ENCODE data around the gene NIPBL. TPM values are rescaled to one million over a fixed set of nuclear protein-coding genes. Genes with fewer than 3 reads are reported as not detected.
"Not testable (repeated sequence)": the region's sequence is repeated elsewhere in the genome, so short reads cannot be mapped to it uniquely, and the experiment has no call there.

NIPBL gene
- total and polyA plus RNA-seq, 4 experiments from 2014 or later: 3.8 to 110 (median 74.4) TPM

DNA sequence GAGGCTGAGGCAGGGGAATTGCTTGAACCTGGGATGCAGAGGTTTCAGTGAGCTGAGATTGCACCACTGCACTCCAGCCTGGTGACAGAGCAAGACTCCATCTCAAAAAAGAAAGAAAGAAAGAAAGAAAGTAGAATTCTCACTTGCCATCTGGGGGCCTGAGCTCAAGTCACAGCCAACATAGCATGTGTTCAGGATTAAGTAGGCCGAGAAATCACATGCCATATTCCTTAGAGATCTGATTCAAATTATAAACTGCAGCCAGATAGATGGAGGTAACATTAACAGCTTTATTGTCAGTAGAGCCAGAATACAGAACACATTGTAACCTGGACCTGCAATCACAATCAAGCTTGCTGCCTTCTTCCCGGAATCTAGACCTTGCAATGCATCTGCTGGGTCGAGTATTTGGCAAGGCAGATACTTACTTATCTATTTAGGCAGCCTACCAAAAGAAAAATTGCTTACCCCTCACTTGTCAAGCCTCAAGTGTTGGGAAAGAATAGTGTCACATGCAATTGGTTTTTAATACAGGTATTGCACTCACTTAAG lies 198.9 kb downstream of the NIPBL start:
- H3K36me3 ChIP-seq (ENCODE audit: insufficient read depth, low read length): no peaks in the 10 kb centered on the region
- Mint-ChIP-seq H3K4me1 (no peaks in the 10 kb centered on the region), H3K27me3 (no peaks in the 10 kb centered on the region), H3K27ac (no peak overlapping the region), H3K36me3 (peaks cover 17 to 19% of the 10 kb centered on the region in 2 donors), H3K4me3 (no peak overlapping the region), H3K9me3 (peaks cover 0 to 3% (median 0%) of the 10 kb centered on the region in 8 donors)
- H3K27me3 ChIP-seq (ENCODE audit: insufficient read depth, low read length): no peaks in the 10 kb centered on the region
- DNase-seq: no peak
- no peak overlapping the region for H3K4me3 ChIP-seq (ENCODE audit: low read length in 2 of 2)
- no peak overlapping the region for H3K27ac ChIP-seq (ENCODE audit: low read depth, low read length)
- no peaks in the 10 kb centered on the region for H3K4me1 ChIP-seq (ENCODE audit: insufficient read depth, low read length)
- POLR2A ChIA-PET (ENCODE audit: partially characterized antibody): no interaction called here
- H3K9me3 ChIP-seq (ENCODE audit: control insufficient read depth in 1 of 2, low read length in 2 of 2): no peaks in the 10 kb centered on the region
- intact Hi-C loops (cut with micrococcal nuclease): no loop called here
- CTCF ChIA-PET (ENCODE audit: partially characterized antibody): no interaction called here

DNA sequence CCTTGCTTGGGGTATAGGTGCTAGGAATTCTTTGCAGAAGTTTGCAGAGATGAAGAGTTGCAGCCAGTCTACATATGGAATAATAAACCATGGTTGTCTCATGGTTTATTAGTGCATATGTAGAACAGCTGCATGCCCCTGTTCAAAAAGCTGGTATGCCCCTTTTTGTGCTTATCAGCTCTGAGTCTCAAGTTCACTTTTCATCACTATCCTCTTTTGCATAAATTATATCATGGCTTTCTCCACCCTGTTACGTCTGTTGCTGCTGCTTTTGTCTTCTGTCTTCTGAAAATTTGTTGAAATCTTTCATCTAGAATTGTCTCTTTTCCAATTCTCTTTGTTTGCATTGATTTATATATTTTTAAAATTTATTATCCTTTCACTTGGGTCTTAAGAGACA lies 200.6 kb downstream of the NIPBL start:
- Mint-ChIP-seq H3K27me3 (no peaks in the 10 kb centered on the region), H3K4me3 (no peak overlapping the region), H3K4me1 (no peaks in the 10 kb centered on the region), H3K36me3 (peaks cover 19 to 22% of the 10 kb centered on the region in 2 donors), H3K9me3 (peaks cover 0 to 3% (median 0%) of the 10 kb centered on the region in 8 donors), H3K27ac (peak overlapping the region in 1 of 7 donors; percentile 73)
- H3K4me3 ChIP-seq (ENCODE audit: low read length in 2 of 2): no peak overlapping the region
- DNase-seq: no peak
- H3K36me3 ChIP-seq (ENCODE audit: insufficient read depth, low read length): no peaks in the 10 kb centered on the region
- intact Hi-C loops (cut with micrococcal nuclease): no loop called here
- no peaks in the 10 kb centered on the region for H3K27me3 ChIP-seq (ENCODE audit: insufficient read depth, low read length)
- POLR2A ChIA-PET (ENCODE audit: partially characterized antibody): no interaction called here
- CTCF ChIA-PET (ENCODE audit: partially characterized antibody): no interaction called here
- no peaks in the 10 kb centered on the region for H3K4me1 ChIP-seq (ENCODE audit: insufficient read depth, low read length)
- no peak overlapping the region for H3K27ac ChIP-seq (ENCODE audit: low read depth, low read length)
- H3K9me3 ChIP-seq (ENCODE audit: control insufficient read depth in 1 of 2, low read length in 2 of 2): no peaks in the 10 kb centered on the region

DNA sequence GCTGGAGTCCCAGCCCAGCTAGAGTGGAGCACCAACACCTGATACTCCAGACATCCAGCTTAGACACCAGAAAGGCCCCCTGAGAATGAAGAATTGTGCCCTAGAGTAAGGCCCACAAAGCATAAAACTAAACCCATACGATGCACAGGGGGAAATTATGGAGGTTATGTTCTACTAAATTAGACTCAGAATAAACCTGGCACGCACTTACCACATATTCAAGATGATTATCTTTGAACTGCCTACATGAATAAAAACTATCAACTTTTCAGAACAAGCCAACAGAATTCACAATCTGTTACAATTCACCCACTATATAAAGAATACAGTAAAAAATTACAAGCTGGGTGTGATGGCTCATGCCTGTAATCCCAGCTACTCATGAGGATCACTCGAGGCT lies 204.1 kb downstream of the NIPBL start:
- DNase-seq: no peak
- Histone ChIP-seq H3K4me1 (ENCODE audit: insufficient read depth, low read length) (no peaks in the 10 kb centered on the region), H3K9me3 (ENCODE audit: control insufficient read depth in 1 of 2, low read length in 2 of 2) (no peaks in the 10 kb centered on the region), H3K27me3 (ENCODE audit: insufficient read depth, low read length) (no peaks in the 10 kb centered on the region), H3K36me3 (ENCODE audit: insufficient read depth, low read length) (no peaks in the 10 kb centered on the region), H3K27ac (ENCODE audit: low read depth, low read length) (no peak overlapping the region), H3K4me3 (ENCODE audit: low read length in 2 of 2) (no peak overlapping the region)
- H3K9me3 Mint-ChIP-seq: peaks cover 0 to 3% (median 0%) of the 10 kb centered on the region in 8 donors
- no peaks in the 10 kb centered on the region for H3K4me1 Mint-ChIP-seq
- H3K4me3 Mint-ChIP-seq: peak overlapping the region in 1 of 8 donors; percentile 4
- no peaks in the 10 kb centered on the region for H3K27me3 Mint-ChIP-seq
- CTCF ChIA-PET (ENCODE audit: partially characterized antibody): interaction anchor here (0.6 to 1.5 kb wide), 2 partner anchors 10 to 353 kb away, joined by 3 to 5 read pairs; no protein-coding TSS in a partner anchor
- POLR2A ChIA-PET (ENCODE audit: partially characterized antibody): interaction anchor here (0.9 kb wide), 1 partner anchor 10 kb away, joined by 3 read pairs; no protein-coding TSS in a partner anchor
- H3K27ac Mint-ChIP-seq: no peak overlapping the region
- H3K36me3 Mint-ChIP-seq: peaks cover 27 to 46% of the 10 kb centered on the region in 2 donors
- intact Hi-C loops (cut with micrococcal nuclease): no loop called here

DNA sequence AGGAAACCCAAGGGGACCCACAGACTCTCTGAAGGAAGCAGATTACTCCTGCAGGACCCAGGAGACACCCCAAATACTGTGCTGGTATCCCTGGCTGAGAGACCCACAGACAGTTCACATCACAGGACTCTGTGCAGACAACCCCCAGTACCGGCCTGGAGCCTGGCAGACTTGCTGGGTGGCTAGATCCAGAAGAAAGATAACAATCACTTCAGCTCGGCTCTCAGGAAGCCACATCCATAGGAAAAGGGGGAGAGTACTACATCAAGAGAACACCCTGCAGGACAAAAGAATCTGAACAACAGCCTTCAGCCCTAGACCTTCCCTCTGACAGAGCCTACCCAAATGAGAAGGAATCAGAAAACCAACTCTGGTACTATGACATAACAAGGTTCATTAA lies 206.4 kb downstream of the NIPBL start:
- H3K9me3 Mint-ChIP-seq; intact Hi-C loops (cut with micrococcal nuclease): not testable (repeated sequence)
- peaks cover 28 to 53% of the 10 kb centered on the region in 2 donors for H3K36me3 Mint-ChIP-seq

DNA sequence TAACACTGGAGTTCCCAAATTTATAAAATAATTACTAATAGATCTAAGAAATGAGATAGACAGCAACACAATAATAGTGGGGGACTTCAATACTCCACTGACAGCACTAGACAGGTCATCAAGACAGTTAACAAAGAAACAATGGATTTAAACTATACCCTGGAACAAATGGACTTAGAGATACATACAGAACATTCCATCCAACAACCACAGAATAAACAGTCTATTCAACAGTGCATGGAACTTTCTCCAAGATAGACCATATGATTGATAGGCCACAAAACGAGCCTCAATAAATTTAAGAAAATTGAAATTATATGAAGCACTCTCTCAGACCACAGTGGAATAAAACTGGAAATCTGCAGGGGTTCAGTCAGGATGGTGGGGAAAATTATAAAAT lies 209.5 kb downstream of the NIPBL start:
- H3K9me3 ChIP-seq (ENCODE audit: control insufficient read depth in 1 of 2, low read length in 2 of 2); H3K4me3 Mint-ChIP-seq; H3K27me3 Mint-ChIP-seq; H3K4me1 Mint-ChIP-seq; intact Hi-C loops (cut with micrococcal nuclease); H3K36me3 ChIP-seq (ENCODE audit: insufficient read depth, low read length); H3K4me1 ChIP-seq (ENCODE audit: insufficient read depth, low read length); DNase-seq; CTCF ChIA-PET (ENCODE audit: partially characterized antibody); H3K27me3 ChIP-seq (ENCODE audit: insufficient read depth, low read length); H3K27ac ChIP-seq (ENCODE audit: low read depth, low read length); POLR2A ChIA-PET (ENCODE audit: partially characterized antibody); H3K4me3 ChIP-seq (ENCODE audit: low read length in 2 of 2); H3K27ac Mint-ChIP-seq; H3K9me3 Mint-ChIP-seq: not testable (repeated sequence)
- peaks cover 12 to 36% of the 10 kb centered on the region in 2 donors for H3K36me3 Mint-ChIP-seq

More for the DNA sequence above, 206.4 kb downstream of the NIPBL start:
- H3K4me3 ChIP-seq (ENCODE audit: low read length in 2 of 2); H3K27ac Mint-ChIP-seq; H3K4me1 Mint-ChIP-seq; H3K4me1 ChIP-seq (ENCODE audit: insufficient read depth, low read length); H3K36me3 ChIP-seq (ENCODE audit: insufficient read depth, low read length); H3K4me3 Mint-ChIP-seq; H3K27me3 Mint-ChIP-seq; H3K27ac ChIP-seq (ENCODE audit: low read depth, low read length); POLR2A ChIA-PET (ENCODE audit: partially characterized antibody); H3K27me3 ChIP-seq (ENCODE audit: insufficient read depth, low read length); H3K9me3 ChIP-seq (ENCODE audit: control insufficient read depth in 1 of 2, low read length in 2 of 2); DNase-seq: not testable (repeated sequence)
- CTCF ChIA-PET (ENCODE audit: partially characterized antibody): interaction anchor here (0.6 kb wide), 1 partner anchor 353 kb away, joined by 5 read pairs; no protein-coding TSS in a partner anchor

DNA sequence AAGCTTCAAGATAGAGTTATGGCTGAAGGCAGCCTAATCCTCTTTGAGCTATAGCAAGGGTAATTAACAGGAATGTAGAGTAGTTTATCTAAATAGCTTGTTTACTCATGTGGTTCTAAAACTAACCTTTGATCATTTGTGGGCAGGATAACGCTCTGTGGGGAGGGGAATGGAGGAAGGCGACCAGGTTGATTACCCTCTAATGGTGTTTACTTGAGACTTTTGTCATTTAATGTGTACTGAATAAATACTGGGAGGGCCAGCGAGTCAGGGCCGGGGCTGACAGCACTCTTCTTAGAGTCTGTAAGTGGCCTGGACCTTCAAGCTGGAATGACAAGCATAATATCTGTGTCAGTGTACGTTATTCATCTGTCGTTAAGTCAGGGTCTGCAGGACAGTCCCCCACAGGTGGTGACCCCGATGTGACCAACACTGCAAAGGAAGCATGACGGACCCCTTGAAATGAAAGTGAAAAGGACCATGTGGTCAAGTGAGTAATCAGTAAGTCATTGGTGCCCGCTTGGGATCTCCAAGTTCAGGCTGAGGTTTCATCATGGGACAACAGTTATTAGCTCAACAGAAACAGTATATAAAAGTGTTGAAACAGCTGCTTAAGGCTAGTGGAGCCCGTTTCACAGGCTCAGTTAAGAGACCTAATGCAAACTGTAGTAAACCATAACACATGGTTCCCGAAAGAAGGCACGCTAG lies 210.1 kb downstream of the NIPBL start:
- Mint-ChIP-seq H3K9me3 (peaks cover 0 to 2% (median 0%) of the 10 kb centered on the region in 8 donors), H3K27ac (no peak overlapping the region), H3K27me3 (no peaks in the 10 kb centered on the region), H3K4me1 (no peaks in the 10 kb centered on the region), H3K36me3 (peaks cover 12 to 36% of the 10 kb centered on the region in 2 donors), H3K4me3 (no peak overlapping the region)
- no peaks in the 10 kb centered on the region for H3K36me3 ChIP-seq (ENCODE audit: insufficient read depth, low read length)
- no peaks in the 10 kb centered on the region for H3K27me3 ChIP-seq (ENCODE audit: insufficient read depth, low read length)
- DNase-seq: no peak
- H3K4me1 ChIP-seq (ENCODE audit: insufficient read depth, low read length): no peaks in the 10 kb centered on the region
- H3K4me3 ChIP-seq (ENCODE audit: low read length in 2 of 2): no peak overlapping the region
- intact Hi-C loops (cut with micrococcal nuclease): no loop called here
- ChIA-PET CTCF (ENCODE audit: partially characterized antibody) (no interaction called here), POLR2A (ENCODE audit: partially characterized antibody) (no interaction called here)
- H3K27ac ChIP-seq (ENCODE audit: low read depth, low read length): no peak overlapping the region
- no peaks in the 10 kb centered on the region for H3K9me3 ChIP-seq (ENCODE audit: control insufficient read depth in 1 of 2, low read length in 2 of 2)

DNA sequence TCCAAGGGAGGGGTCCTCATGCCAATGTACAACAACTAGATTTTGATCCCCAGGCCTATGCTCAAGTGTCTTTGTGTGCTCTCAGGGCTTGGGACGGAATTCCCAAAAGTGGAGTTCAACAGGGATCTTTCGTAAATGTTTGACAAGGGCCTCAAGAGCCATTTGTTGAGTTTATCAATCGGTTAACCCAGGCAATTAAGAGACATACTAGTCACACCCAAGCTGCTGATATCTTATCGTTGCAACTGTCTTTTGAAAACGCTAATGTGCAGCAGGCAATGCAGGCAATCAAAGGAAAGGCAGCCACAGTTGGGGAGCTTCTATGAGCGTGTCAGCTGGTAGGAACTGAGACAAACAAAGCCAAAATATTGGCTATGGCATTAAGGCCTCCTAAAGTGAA lies 211.4 kb downstream of the NIPBL start:
- CTCF ChIA-PET (ENCODE audit: partially characterized antibody): no interaction called here
- no peak overlapping the region for H3K4me3 Mint-ChIP-seq

More for the DNA sequence above, 211.4 kb downstream of the NIPBL start:
- no peaks in the 10 kb centered on the region for H3K4me1 Mint-ChIP-seq
- intact Hi-C loops (cut with micrococcal nuclease): no loop called here
- Histone ChIP-seq H3K27ac (ENCODE audit: low read depth, low read length) (no peak overlapping the region), H3K4me3 (ENCODE audit: low read length in 2 of 2) (no peak overlapping the region), H3K27me3 (ENCODE audit: insufficient read depth, low read length) (no peaks in the 10 kb centered on the region), H3K36me3 (ENCODE audit: insufficient read depth, low read length) (no peaks in the 10 kb centered on the region), H3K9me3 (ENCODE audit: control insufficient read depth in 1 of 2, low read length in 2 of 2) (no peaks in the 10 kb centered on the region), H3K4me1 (ENCODE audit: insufficient read depth, low read length) (no peaks in the 10 kb centered on the region)
- H3K36me3 Mint-ChIP-seq: peaks cover 7 to 36% of the 10 kb centered on the region in 2 donors
- no peak for DNase-seq
- no peaks in the 10 kb centered on the region for H3K27me3 Mint-ChIP-seq
- H3K27ac Mint-ChIP-seq: no peak overlapping the region
- H3K9me3 Mint-ChIP-seq: peaks cover 0 to 2% (median 0%) of the 10 kb centered on the region in 8 donors
- POLR2A ChIA-PET (ENCODE audit: partially characterized antibody): no interaction called here
